ENCODE data around the gene KCNN3.

KCNN3 gene

DNA sequence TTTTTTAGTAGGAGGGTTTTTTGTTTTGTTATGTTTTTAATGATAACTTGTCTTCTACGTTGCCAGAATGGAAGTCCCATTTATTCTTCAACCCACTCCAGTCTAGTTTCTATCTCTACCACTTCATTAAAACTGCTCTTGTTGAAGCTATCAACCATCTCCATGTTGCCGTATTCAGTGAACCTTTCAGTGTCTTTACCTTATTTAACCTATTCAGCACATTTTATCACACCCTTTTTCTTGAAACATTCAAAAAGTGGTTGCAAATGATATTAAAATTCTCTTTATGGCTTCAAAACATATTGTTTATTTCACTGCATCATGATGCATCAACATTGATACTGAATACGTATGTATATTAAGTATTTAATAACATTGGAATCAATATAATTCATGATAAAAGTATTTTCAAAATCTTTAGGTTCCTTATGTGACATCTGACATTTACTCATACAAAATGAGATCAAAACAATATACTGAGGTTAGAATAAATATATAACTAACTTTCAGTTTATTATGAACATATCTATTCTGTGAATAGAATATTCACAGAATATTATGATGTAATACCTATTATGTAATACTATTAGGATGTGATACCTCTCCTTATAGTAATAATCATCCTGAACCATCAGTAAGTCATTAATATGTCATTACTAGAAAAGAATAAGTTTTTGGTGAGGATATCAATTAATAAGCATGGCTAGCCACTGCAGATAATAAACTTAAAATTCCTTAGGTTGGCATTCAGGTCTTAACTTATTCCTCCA, 210.1 kb downstream of the KCNN3 start:
- no peak for DNase-seq (ENCODE audit: low read depth)

DNA sequence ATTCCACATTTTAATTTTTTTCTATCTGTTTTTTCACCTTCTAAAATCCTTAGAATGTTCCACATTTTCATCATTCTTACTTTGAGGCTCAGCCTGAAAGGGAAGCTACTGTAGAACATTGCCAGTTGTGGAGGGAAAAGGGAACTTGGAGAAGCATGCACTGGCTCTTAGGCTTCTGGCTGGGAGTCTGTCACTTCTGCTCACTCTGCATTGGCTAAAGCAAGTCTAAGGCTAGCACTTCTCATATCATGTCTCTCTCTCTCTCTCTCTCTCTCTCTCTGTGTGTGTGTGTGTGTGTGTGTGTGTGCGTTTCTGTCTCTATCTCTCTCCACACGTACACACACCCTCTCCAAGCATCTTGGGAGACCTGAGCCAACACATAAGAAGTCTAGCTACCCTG, 212.5 kb downstream of the KCNN3 start:
- DNase-seq (ENCODE audit: low read depth): no peak

DNA sequence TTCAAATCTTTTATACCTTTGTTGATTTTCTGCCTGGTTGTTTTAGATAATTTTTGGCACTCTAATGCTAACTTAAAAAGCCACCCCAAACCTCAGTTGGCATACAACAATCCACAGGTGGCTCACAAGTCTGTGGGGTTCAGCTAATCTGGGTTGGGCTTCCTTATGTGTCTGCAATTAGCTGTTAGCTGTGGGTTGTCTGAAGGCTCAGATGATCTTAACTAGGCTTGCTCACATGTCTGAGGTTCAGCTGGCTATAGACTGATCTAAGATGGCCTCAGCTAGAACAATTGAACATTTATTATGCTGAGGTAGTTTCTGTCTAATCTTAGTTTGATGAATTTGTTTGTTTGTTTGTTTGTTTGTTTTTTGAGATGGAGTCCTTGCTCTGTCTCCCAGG, 217.2 kb downstream of the KCNN3 start:
- DNase-seq (ENCODE audit: low read depth): no peak
